GM18520 (cell line): ENCODE measurements around the gene ASRGL1.

Experiments
- ATAC-seq: cut with Tn5 transposase; IDR thresholded peaks from one replicate; pipeline ENCODE4 v1.9.1; 2021; ENCODE audit not compliant: unreplicated experiment

ASRGL1 gene

GRCh38 chr11:62392506-62392905 lies 55.3 kb downstream of the ASRGL1 start:
- no peak for ATAC-seq

GRCh38 chr11:62393061-62393611 lies 55.9 kb downstream of the ASRGL1 start:
- no peak for ATAC-seq

GRCh38 chr11:62393735-62394134 lies 56.5 kb downstream of the ASRGL1 start:
- no peak for ATAC-seq

- no peak for ATAC-seq
Measured at GRCh38 chr11:62394825-62395538, 57.7 kb downstream of the ASRGL1 start.

GRCh38 chr11:62395885-62396551 lies 58.8 kb downstream of the ASRGL1 start:
- ATAC-seq, result no peak

GRCh38 chr11:62398011-62398994 lies 61.1 kb downstream of the ASRGL1 start:
- no peak for ATAC-seq

GRCh38 chr11:62399172-62399877 lies 62.1 kb downstream of the ASRGL1 start:
- no peak for ATAC-seq

GRCh38 chr11:62399878-62400266 lies 62.6 kb downstream of the ASRGL1 start:
- ATAC-seq, result no peak

GRCh38 chr11:62400281-62400680 lies 63.0 kb downstream of the ASRGL1 start:
- ATAC-seq, result no peak

- no peak for ATAC-seq
Measured at GRCh38 chr11:62400760-62401159, 63.5 kb downstream of the ASRGL1 start.

- ATAC-seq, result no peak
Measured at GRCh38 chr11:62401356-62401755, 64.1 kb downstream of the ASRGL1 start.

GRCh38 chr11:62401811-62402210 lies 64.6 kb downstream of the ASRGL1 start:
- ATAC-seq, result no peak

- ATAC-seq, result no peak
Measured at GRCh38 chr11:62402226-62402959, 65.1 kb downstream of the ASRGL1 start.

GRCh38 chr11:62402960-62403730 lies 65.9 kb downstream of the ASRGL1 start:
- no peak for ATAC-seq

- ATAC-seq, result no peak
Measured at GRCh38 chr11:62404435-62404834, 67.2 kb downstream of the ASRGL1 start.

GRCh38 chr11:62404901-62405300 lies 67.7 kb downstream of the ASRGL1 start:
- no peak for ATAC-seq

- no peak for ATAC-seq
Measured at GRCh38 chr11:62406034-62406433, 68.8 kb downstream of the ASRGL1 start.

- no peak for ATAC-seq
Measured at GRCh38 chr11:62409831-62410230, 72.6 kb downstream of the ASRGL1 start.

- ATAC-seq, result no peak
Measured at GRCh38 chr11:62410972-62411371, 73.7 kb downstream of the ASRGL1 start.
